PC-9 (cell line): ENCODE data around the gene GPR25. TPM values are rescaled to one million over a fixed set of nuclear protein-coding genes. Genes with fewer than 3 reads are reported as not detected.

Experiments
- BruUV-seq: library from RNA; stranded (reverse); fragments of 400-500 nt; replicated peaks from 2 replicates; lab custom pipeline; 2021; lab: Mats Ljungman, UMichigan
- CTCF ChIA-PET: fragments of 300-600 bp; sonication (Branson Sonifier 250); formaldehyde crosslinking; loops from one replicate; lab custom pipeline; 2022; ENCODE audit warnings: antibody characterized with exemption; lab: Charles Lee
- POLR2A ChIA-PET: fragments of 300-600 bp; sonication (Branson Sonifier 250); formaldehyde crosslinking; loops from one replicate; lab custom pipeline; 2022; ENCODE audit warnings: antibody characterized with exemption; ENCODE audit not compliant: unreplicated experiment; lab: Charles Lee
- DNase-seq, 2 experiments: peaks; one replicate each; pipeline versions ENCODE4 v3.0.0 to v3.0.0-alpha.2; 2015 to 2022; ENCODE audit warnings: mixed read lengths in 1 of 2
- H2AFZ ChIP-seq: fragments of 200-600 bp; sonication (generic); 2 replicates; pipeline ENCODE4 v1.8.1; 2017; ENCODE audit warnings: antibody characterized with exemption
- H3F3A ChIP-seq: fragments of 200-600 bp; sonication (generic); 2 replicates; pipeline ENCODE4 v1.8.1; 2017; ENCODE audit warnings: antibody characterized with exemption, mild to moderate bottlenecking, low read depth; ENCODE audit not compliant: insufficient read depth
- H3K27ac ChIP-seq: fragments of 200-600 bp; sonication (generic); 2 replicates; pipeline ENCODE4 v1.6.1; 2016; ENCODE audit warnings: mixed run types
- H3K27me3 ChIP-seq: fragments of 200-600 bp; sonication (generic); 2 replicates; pipeline ENCODE4 v1.6.1; 2016; ENCODE audit warnings: low read depth, mixed run types; ENCODE audit not compliant: insufficient read depth
- H3K36me3 ChIP-seq: fragments of 200-600 bp; sonication (generic); 2 replicates; pipeline ENCODE4 v1.6.1; 2016; ENCODE audit warnings: low read depth, mixed run types
- H3K4me1 ChIP-seq: fragments of 200-600 bp; sonication (generic); replicated peaks from 2 replicates; pipeline ENCODE4 v1.6.1; 2016; ENCODE audit warnings: mixed run types; ENCODE audit not compliant: insufficient read depth
- H3K4me2 ChIP-seq: fragments of 200-600 bp; sonication (generic); 2 replicates; pipeline ENCODE4 v1.6.1; 2017; ENCODE audit warnings: mixed run types
- H3K4me3 ChIP-seq: fragments of 200-600 bp; sonication (generic); 2 replicates; pipeline ENCODE4 v1.6.1; 2016; ENCODE audit warnings: mixed run types
- H3K79me2 ChIP-seq: fragments of 200-600 bp; sonication (generic); 2 replicates; pipeline ENCODE4 v1.6.1; 2017; ENCODE audit warnings: low read depth, mixed run types
- H3K9me2 ChIP-seq: fragments of 200-600 bp; sonication (generic); 2 replicates; pipeline ENCODE4 v1.8.1; 2017; ENCODE audit warnings: mild to moderate bottlenecking; ENCODE audit not compliant: insufficient read depth
- H3K9me3 ChIP-seq: fragments of 200-600 bp; sonication (generic); 2 replicates; pipeline ENCODE4 v1.8.1; 2016; ENCODE audit warnings: low read depth; ENCODE audit not compliant: insufficient read depth
- H4K20me1 ChIP-seq: fragments of 200-600 bp; sonication (generic); 2 replicates; pipeline ENCODE4 v1.8.1; 2017; ENCODE audit not compliant: insufficient read depth
- EZH2 ChIP-seq: fragments of 200-600 bp; sonication (generic); IDR thresholded peaks from 2 replicates; pipeline ENCODE4 v1.8.0; 2017; ENCODE audit warnings: antibody characterized with exemption, low read depth
- intact Hi-C: fragments of 100-400 bp; cut with micrococcal nuclease; formaldehyde crosslinking; loops from one replicate; pipeline ENCODE4 v1.10.0; 2022; ENCODE audit not compliant: unreplicated experiment
- total RNA-seq: library from RNA; stranded (reverse); gene quantifications from 2 replicates; pipeline ENCODE4 v1.2.3, GENCODE V29; 2021
- TF ChIP-seq, protein P1 (sequence below): fragments of 200-600 bp; sonication (generic); conservative IDR thresholded peaks from 2 replicates; pipeline ENCODE4 v1.6.1; 2017; ENCODE audit warnings: mixed run types, antibody characterized with exemption, mild to moderate bottlenecking, moderate library complexity

GPR25 gene
- total RNA-seq, 1 experiment from 2014 or later = not detected

DNA sequence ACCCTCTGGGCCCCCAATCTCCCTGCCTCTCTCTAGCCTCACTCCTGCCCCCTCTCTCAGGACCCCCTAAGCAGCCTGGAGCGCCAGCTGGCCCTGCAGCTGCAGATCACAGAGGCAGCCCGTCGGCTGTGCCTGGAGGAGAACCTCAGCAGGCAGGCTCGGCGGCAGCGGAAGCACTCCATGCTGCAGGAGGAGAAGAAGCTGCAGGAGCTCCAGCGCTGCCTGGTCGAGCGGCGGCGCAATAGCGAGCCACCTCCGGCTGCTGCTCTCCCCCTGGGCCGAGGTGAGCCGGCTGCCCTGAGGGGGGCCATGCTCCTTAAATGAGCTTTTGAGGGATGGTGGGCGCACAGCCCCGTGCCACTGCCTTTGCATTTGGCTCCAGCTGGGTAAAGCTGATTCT lies 28.1 kb downstream of the GPR25 start:
- H3K27me3 ChIP-seq = no peaks in the 10 kb centered on the region
- no TSS peak for BruUV-seq
- no peak for DNase-seq
- H3K36me3 ChIP-seq = peaks cover 42% of the 10 kb centered on the region
- H2AFZ ChIP-seq = no peak overlapping the region
- H4K20me1 ChIP-seq = peaks cover 12% of the 10 kb centered on the region
- peaks cover 24% of the 10 kb centered on the region for H3K79me2 ChIP-seq
- H3K9me2 ChIP-seq = no peaks in the 10 kb centered on the region
- peaks cover 26% of the 10 kb centered on the region for H3K4me1 ChIP-seq
- TF ChIP-seq EZH2 = no peak
- TF ChIP-seq, protein P1, sequence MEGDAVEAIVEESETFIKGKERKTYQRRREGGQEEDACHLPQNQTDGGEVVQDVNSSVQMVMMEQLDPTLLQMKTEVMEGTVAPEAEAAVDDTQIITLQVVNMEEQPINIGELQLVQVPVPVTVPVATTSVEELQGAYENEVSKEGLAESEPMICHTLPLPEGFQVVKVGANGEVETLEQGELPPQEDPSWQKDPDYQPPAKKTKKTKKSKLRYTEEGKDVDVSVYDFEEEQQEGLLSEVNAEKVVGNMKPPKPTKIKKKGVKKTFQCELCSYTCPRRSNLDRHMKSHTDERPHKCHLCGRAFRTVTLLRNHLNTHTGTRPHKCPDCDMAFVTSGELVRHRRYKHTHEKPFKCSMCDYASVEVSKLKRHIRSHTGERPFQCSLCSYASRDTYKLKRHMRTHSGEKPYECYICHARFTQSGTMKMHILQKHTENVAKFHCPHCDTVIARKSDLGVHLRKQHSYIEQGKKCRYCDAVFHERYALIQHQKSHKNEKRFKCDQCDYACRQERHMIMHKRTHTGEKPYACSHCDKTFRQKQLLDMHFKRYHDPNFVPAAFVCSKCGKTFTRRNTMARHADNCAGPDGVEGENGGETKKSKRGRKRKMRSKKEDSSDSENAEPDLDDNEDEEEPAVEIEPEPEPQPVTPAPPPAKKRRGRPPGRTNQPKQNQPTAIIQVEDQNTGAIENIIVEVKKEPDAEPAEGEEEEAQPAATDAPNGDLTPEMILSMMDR = no peak
- ChIA-PET CTCF (no interaction called here), POLR2A (no interaction called here)
- H3F3A ChIP-seq = peaks cover 19% of the 10 kb centered on the region
- intact Hi-C loops = no loop called here
- H3K4me2 ChIP-seq = no peak overlapping the region
- H3K27ac ChIP-seq = no peak overlapping the region
- H3K4me3 ChIP-seq = no peak overlapping the region
- H3K9me3 ChIP-seq = no peaks in the 10 kb centered on the region

DNA sequence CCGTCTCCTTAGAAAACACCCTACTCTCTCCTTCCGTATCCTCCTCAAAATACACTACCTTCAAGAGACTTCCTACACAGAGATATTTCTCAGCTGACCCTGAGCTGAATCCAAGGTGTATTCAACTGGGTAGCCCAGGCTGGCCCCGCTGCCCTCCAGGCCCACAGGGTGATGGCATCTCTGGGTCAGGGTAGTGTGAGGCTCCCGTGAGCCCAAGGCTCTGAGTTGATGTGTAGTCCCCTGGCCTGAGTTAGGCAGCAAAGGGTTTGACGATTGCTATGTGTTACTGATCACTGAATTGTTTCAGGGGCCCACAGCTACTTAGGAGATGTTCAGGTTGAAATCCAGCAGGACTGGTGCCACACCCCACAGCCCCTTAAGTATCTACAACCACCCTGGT lies 28.6 kb downstream of the GPR25 start:
- Histone ChIP-seq H3K36me3 (peaks cover 42% of the 10 kb centered on the region), H3K4me2 (no peak overlapping the region)
- TF ChIP-seq, protein P1 = no peak
- no peak for TF ChIP-seq EZH2

DNA sequence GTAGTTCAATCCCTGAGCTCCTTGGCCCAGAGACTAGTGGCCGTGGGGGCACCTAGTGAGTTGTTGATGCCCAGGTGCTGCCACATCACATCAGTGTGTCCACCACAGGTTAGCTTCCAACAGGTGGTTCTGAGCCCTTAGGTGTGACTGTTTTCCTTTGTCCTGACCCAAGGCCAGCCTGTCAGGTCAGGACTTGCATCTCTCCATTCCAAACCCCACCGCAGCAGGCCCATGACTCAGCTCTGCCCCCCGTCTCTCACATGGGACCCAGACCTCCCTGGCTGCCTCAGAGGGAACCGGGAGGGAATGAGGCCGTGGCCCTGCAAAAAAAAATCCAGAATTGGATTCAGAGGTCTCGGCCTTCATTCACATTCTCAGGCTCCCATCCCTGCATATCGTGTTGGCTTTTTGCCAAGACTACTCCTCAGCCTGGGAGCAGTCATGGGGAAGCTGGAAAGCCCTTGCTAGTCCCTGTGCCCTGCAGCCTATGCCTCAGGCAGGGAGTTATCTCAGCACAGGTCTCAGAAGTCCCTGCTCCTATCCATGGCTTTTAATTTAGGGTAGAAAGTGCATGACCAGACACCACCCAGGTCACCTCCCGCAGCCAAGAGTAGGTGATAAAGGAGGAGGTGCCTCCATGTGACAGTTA lies 29.1 kb downstream of the GPR25 start:
- ChIA-PET CTCF (no interaction called here), POLR2A (no interaction called here)
- no peaks in the 10 kb centered on the region for H3K27me3 ChIP-seq
- H3K9me2 ChIP-seq = no peaks in the 10 kb centered on the region
- H3K4me1 ChIP-seq = peaks cover 25% of the 10 kb centered on the region
- peaks cover 42% of the 10 kb centered on the region for H3K36me3 ChIP-seq
- intact Hi-C loops = no loop called here
- no peak for DNase-seq
- no peak for TF ChIP-seq EZH2
- no peaks in the 10 kb centered on the region for H3K9me3 ChIP-seq
- BruUV-seq = no TSS peak
- peaks cover 11% of the 10 kb centered on the region for H4K20me1 ChIP-seq
- H3K4me2 ChIP-seq = no peak overlapping the region
- peaks cover 20% of the 10 kb centered on the region for H3K79me2 ChIP-seq
- peaks cover 12% of the 10 kb centered on the region; the same call in 1 of the 2 replicates for H3F3A ChIP-seq
- no peak overlapping the region for H2AFZ ChIP-seq
- no peak overlapping the region for H3K4me3 ChIP-seq
- H3K27ac ChIP-seq = no peak overlapping the region

More for the DNA sequence above, 28.6 kb downstream of the GPR25 start:
- peaks cover 22% of the 10 kb centered on the region for H3K79me2 ChIP-seq
- H3K9me2 ChIP-seq = no peaks in the 10 kb centered on the region
- peaks cover 17% of the 10 kb centered on the region; the same call in 1 of the 2 replicates for H3F3A ChIP-seq
- no TSS peak for BruUV-seq
- H3K27ac ChIP-seq = no peak overlapping the region
- no peak for DNase-seq
- H3K9me3 ChIP-seq = no peaks in the 10 kb centered on the region
- no peaks in the 10 kb centered on the region for H3K27me3 ChIP-seq
- H4K20me1 ChIP-seq = peaks cover 12% of the 10 kb centered on the region
- POLR2A ChIA-PET = no interaction called here
- H3K4me3 ChIP-seq = no peak overlapping the region
- no peak overlapping the region for H2AFZ ChIP-seq
- H3K4me1 ChIP-seq = peaks cover 26% of the 10 kb centered on the region
- CTCF ChIA-PET = no interaction called here
- intact Hi-C loops = no loop called here
